PC-9 (cell line): ENCODE results near the gene OXT. TPM values are rescaled to one million over a fixed set of nuclear protein-coding genes. Genes with fewer than 3 reads are reported as not detected.
"Not testable (repeated sequence)": the region's sequence is repeated elsewhere in the genome, so short reads cannot be mapped to it uniquely, and the experiment has no call there.

Experiments
- BruUV-seq: library from RNA; stranded (reverse); fragments of 400-500 nt; replicated peaks from 2 replicates; lab custom pipeline; 2021; lab: Mats Ljungman, UMichigan
- CTCF ChIA-PET: fragments of 300-600 bp; sonication (Branson Sonifier 250); formaldehyde crosslinking; loops from one replicate; lab custom pipeline; 2022; ENCODE audit warnings: antibody characterized with exemption; lab: Charles Lee
- POLR2A ChIA-PET: fragments of 300-600 bp; sonication (Branson Sonifier 250); formaldehyde crosslinking; loops from one replicate; lab custom pipeline; 2022; ENCODE audit warnings: antibody characterized with exemption; ENCODE audit not compliant: unreplicated experiment; lab: Charles Lee
- DNase-seq, 2 experiments: peaks; one replicate each; pipeline versions ENCODE4 v3.0.0 to v3.0.0-alpha.2; 2015 to 2022; ENCODE audit warnings: mixed read lengths in 1 of 2
- H2AFZ ChIP-seq: fragments of 200-600 bp; sonication (generic); 2 replicates; pipeline ENCODE4 v1.8.1; 2017; ENCODE audit warnings: antibody characterized with exemption
- H3F3A ChIP-seq: fragments of 200-600 bp; sonication (generic); 2 replicates; pipeline ENCODE4 v1.8.1; 2017; ENCODE audit warnings: antibody characterized with exemption, mild to moderate bottlenecking, low read depth; ENCODE audit not compliant: insufficient read depth
- H3K27ac ChIP-seq: fragments of 200-600 bp; sonication (generic); 2 replicates; pipeline ENCODE4 v1.6.1; 2016; ENCODE audit warnings: mixed run types
- H3K27me3 ChIP-seq: fragments of 200-600 bp; sonication (generic); 2 replicates; pipeline ENCODE4 v1.6.1; 2016; ENCODE audit warnings: low read depth, mixed run types; ENCODE audit not compliant: insufficient read depth
- H3K36me3 ChIP-seq: fragments of 200-600 bp; sonication (generic); 2 replicates; pipeline ENCODE4 v1.6.1; 2016; ENCODE audit warnings: low read depth, mixed run types
- H3K4me1 ChIP-seq: fragments of 200-600 bp; sonication (generic); replicated peaks from 2 replicates; pipeline ENCODE4 v1.6.1; 2016; ENCODE audit warnings: mixed run types; ENCODE audit not compliant: insufficient read depth
- H3K4me2 ChIP-seq: fragments of 200-600 bp; sonication (generic); 2 replicates; pipeline ENCODE4 v1.6.1; 2017; ENCODE audit warnings: mixed run types
- H3K4me3 ChIP-seq: fragments of 200-600 bp; sonication (generic); 2 replicates; pipeline ENCODE4 v1.6.1; 2016; ENCODE audit warnings: mixed run types
- H3K79me2 ChIP-seq: fragments of 200-600 bp; sonication (generic); 2 replicates; pipeline ENCODE4 v1.6.1; 2017; ENCODE audit warnings: low read depth, mixed run types
- H3K9me2 ChIP-seq: fragments of 200-600 bp; sonication (generic); 2 replicates; pipeline ENCODE4 v1.8.1; 2017; ENCODE audit warnings: mild to moderate bottlenecking; ENCODE audit not compliant: insufficient read depth
- H3K9me3 ChIP-seq: fragments of 200-600 bp; sonication (generic); 2 replicates; pipeline ENCODE4 v1.8.1; 2016; ENCODE audit warnings: low read depth; ENCODE audit not compliant: insufficient read depth
- H4K20me1 ChIP-seq: fragments of 200-600 bp; sonication (generic); 2 replicates; pipeline ENCODE4 v1.8.1; 2017; ENCODE audit not compliant: insufficient read depth
- CTCF ChIP-seq: fragments of 200-600 bp; sonication (generic); conservative IDR thresholded peaks from 2 replicates; pipeline ENCODE4 v1.6.1; 2017; ENCODE audit warnings: mixed run types, antibody characterized with exemption, mild to moderate bottlenecking, moderate library complexity
- EZH2 ChIP-seq: fragments of 200-600 bp; sonication (generic); IDR thresholded peaks from 2 replicates; pipeline ENCODE4 v1.8.0; 2017; ENCODE audit warnings: antibody characterized with exemption, low read depth
- intact Hi-C: fragments of 100-400 bp; cut with micrococcal nuclease; formaldehyde crosslinking; loops from one replicate; pipeline ENCODE4 v1.10.0; 2022; ENCODE audit not compliant: unreplicated experiment
- total RNA-seq: library from RNA; stranded (reverse); gene quantifications from 2 replicates; pipeline ENCODE4 v1.2.3, GENCODE V29; 2021

Gene OXT
- total RNA-seq, 1 experiment from 2014 or later, result not detected

GRCh38 chr20:3074812-3075211, 3.4 kb downstream of the OXT start:
- ChIA-PET CTCF (no interaction called here), POLR2A (no interaction called here)
- no peaks in the 10 kb centered on the region for H3K79me2 ChIP-seq
- H2AFZ ChIP-seq, result no peak overlapping the region; the same call in 1 of the 2 replicates
- BruUV-seq, result no TSS peak
- no peak overlapping the region for H3K4me3 ChIP-seq
- no peaks in the 10 kb centered on the region for H3K9me3 ChIP-seq
- H3K4me2 ChIP-seq, result peak overlapping the region; percentile 72
- H3K27me3 ChIP-seq, result no peaks in the 10 kb centered on the region
- no peaks in the 10 kb centered on the region for H3K36me3 ChIP-seq
- no peaks in the 10 kb centered on the region for H4K20me1 ChIP-seq
- no peak for TF ChIP-seq CTCF
- no peak for TF ChIP-seq EZH2
- peaks cover 27% of the 10 kb centered on the region for H3K4me1 ChIP-seq
- intact Hi-C loops, result no loop called here
- H3K9me2 ChIP-seq, result no peaks in the 10 kb centered on the region
- H3K27ac ChIP-seq, result peak overlapping the region; percentile 35
- DNase-seq, result peak; percentile 55 to 75
- peaks cover 20% of the 10 kb centered on the region for H3F3A ChIP-seq

- CTCF ChIA-PET, H3K36me3 ChIP-seq, H3K9me2 ChIP-seq, H3K4me3 ChIP-seq, intact Hi-C loops, BruUV-seq, POLR2A ChIA-PET, H2AFZ ChIP-seq, H4K20me1 ChIP-seq, H3K79me2 ChIP-seq, DNase-seq, H3K27me3 ChIP-seq, H3K9me3 ChIP-seq: not testable (repeated sequence)
- H3K4me2 ChIP-seq, result peak overlapping the region; percentile 72
- H3F3A ChIP-seq, result peaks cover 17% of the 10 kb centered on the region; the same call in 1 of the 2 replicates
- H3K27ac ChIP-seq, result peak overlapping the region; percentile 35
- H3K4me1 ChIP-seq, result peaks cover 27% of the 10 kb centered on the region
Observed at GRCh38 chr20:3075315-3075714, 3.9 kb downstream of the OXT start.

GRCh38 chr20:3077618-3078134, 6.3 kb downstream of the OXT start:
- Histone ChIP-seq H3K36me3 (no peaks in the 10 kb centered on the region), H4K20me1 (no peaks in the 10 kb centered on the region), H3K9me3 (no peaks in the 10 kb centered on the region), H3K79me2 (no peaks in the 10 kb centered on the region), H3K27ac (no peak overlapping the region), H3F3A (peaks cover 13% of the 10 kb centered on the region; the same call in 1 of the 2 replicates), H3K27me3 (no peaks in the 10 kb centered on the region), H3K4me2 (no peak overlapping the region), H2AFZ (no peak overlapping the region), H3K4me1 (peaks cover 35% of the 10 kb centered on the region), H3K4me3 (no peak overlapping the region), H3K9me2 (no peaks in the 10 kb centered on the region)
- DNase-seq, result no peak
- no peak for TF ChIP-seq CTCF
- BruUV-seq, result no TSS peak
- ChIA-PET POLR2A (interaction anchor here (0.6 kb wide), 1 partner anchor 26 kb away, joined by 4 read pairs; no protein-coding TSS in a partner anchor), CTCF (no interaction called here)
- intact Hi-C loops, result loop anchor here (1.0 kb wide), 1 partner anchor 23 kb away; no protein-coding TSS in a partner anchor

- no peaks in the 10 kb centered on the region for H3K36me3 ChIP-seq
- peaks cover 12% of the 10 kb centered on the region for H3K4me1 ChIP-seq
- H3K9me3 ChIP-seq, result no peaks in the 10 kb centered on the region
- no peaks in the 10 kb centered on the region for H3K79me2 ChIP-seq
- H3K9me2 ChIP-seq, result no peaks in the 10 kb centered on the region
- no peak overlapping the region for H3K27ac ChIP-seq
- no TSS peak for BruUV-seq
- H3K4me3 ChIP-seq, result no peak overlapping the region
- no peaks in the 10 kb centered on the region for H3K27me3 ChIP-seq
- H3F3A ChIP-seq, result no peaks in the 10 kb centered on the region; the same call in 1 of the 2 replicates
- ChIA-PET CTCF (no interaction called here), POLR2A (no interaction called here)
- intact Hi-C loops, result no loop called here
- peak overlapping the region; percentile 42 for H3K4me2 ChIP-seq
- H2AFZ ChIP-seq, result 0 out of 2 replicates have a peak overlapping the region, but pooled peaks have one; percentile 27
- TF ChIP-seq CTCF (no peak), EZH2 (no peak)
- DNase-seq, result peak; percentile 54 to 71
- no peaks in the 10 kb centered on the region for H4K20me1 ChIP-seq
Observed at GRCh38 chr20:3080939-3081388, 9.5 kb downstream of the OXT start.
